Measurements from ENCODE around the gene CUX1.
A peak's percentile ranks its signal among the peaks of the same experiment; 100 is the strongest.

CUX1 gene

DNA sequence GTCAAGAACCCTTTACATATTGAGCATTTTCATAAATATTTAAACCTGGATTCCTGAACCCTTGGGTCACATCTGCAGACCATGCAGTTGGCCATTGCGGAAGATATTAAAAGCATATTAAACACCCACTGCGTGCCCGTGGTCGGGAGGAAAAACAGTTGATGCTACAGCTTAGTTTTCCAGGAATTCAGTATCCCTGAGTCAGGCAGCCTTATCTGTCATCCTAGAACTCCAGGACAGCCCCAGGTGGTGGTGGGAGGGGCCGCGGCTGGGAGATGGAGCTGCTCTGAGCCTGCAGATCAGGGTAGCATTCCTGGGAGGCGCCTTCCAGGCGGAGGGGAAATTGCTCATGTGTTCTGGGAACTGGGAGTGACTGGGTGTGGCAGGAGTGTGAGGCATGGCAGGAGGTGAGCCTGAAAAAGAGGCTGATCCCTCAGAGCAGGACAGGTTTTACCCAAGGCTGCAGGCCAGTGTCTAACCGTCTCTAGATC, 246.3 kb downstream of the CUX1 start:
- peaks cover 22% of the 10 kb centered on the region for H3K36me3 Mint-ChIP-seq (ENCODE audit: low read depth)
- H3K27me3 Mint-ChIP-seq (ENCODE audit: low read depth, poor library complexity), result no peaks in the 10 kb centered on the region
- H3K9me3 Mint-ChIP-seq, result no peaks in the 10 kb centered on the region
- H3K4me3 Mint-ChIP-seq, result no peak overlapping the region
- peak overlapping the region; percentile 87 for H3K27ac Mint-ChIP-seq
- peak; percentile 31 for DNase-seq
- peaks cover 29% of the 10 kb centered on the region for H3K4me1 Mint-ChIP-seq
- TF ChIP-seq, protein P1, sequence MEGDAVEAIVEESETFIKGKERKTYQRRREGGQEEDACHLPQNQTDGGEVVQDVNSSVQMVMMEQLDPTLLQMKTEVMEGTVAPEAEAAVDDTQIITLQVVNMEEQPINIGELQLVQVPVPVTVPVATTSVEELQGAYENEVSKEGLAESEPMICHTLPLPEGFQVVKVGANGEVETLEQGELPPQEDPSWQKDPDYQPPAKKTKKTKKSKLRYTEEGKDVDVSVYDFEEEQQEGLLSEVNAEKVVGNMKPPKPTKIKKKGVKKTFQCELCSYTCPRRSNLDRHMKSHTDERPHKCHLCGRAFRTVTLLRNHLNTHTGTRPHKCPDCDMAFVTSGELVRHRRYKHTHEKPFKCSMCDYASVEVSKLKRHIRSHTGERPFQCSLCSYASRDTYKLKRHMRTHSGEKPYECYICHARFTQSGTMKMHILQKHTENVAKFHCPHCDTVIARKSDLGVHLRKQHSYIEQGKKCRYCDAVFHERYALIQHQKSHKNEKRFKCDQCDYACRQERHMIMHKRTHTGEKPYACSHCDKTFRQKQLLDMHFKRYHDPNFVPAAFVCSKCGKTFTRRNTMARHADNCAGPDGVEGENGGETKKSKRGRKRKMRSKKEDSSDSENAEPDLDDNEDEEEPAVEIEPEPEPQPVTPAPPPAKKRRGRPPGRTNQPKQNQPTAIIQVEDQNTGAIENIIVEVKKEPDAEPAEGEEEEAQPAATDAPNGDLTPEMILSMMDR (IDR thresholded peaks at IDR 0.05), result no peak

DNA sequence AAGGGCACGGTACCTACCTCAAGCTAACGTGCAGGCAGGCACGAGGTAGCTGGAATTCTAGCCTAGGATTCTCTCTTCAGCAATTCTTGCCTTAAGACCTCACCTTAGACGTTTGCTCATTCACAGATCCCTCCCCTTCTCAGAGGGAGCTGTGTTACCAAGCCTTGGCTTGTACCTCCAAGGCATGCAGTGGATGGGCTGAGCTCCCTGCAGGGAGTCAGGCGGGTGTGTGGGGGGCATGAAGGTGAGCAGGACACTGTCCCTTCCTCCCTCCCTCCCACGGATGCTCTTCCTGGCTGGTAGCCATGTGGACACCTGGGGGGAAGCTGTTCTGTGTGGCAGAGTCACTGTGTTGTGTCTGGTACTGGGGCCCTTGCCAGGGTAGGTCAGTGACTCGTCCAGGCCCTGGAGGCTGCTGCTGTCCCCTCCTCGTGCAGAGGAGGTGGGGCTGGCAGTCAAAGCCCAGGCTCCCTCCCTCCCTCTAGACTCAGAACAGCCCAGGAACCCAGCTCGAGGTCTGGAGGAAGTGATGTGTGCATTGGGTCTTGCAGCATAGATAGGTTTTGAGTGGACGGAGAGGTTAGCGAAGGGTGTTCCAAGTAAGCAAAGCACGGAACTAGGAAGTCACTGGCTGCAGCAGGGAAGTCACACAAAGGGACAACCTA, 247.1 kb downstream of the CUX1 start:
- Mint-ChIP-seq H3K4me3 (no peak overlapping the region), H3K36me3 (ENCODE audit: low read depth) (peaks cover 27% of the 10 kb centered on the region), H3K4me1 (peaks cover 29% of the 10 kb centered on the region), H3K9me3 (no peaks in the 10 kb centered on the region), H3K27me3 (ENCODE audit: low read depth, poor library complexity) (no peaks in the 10 kb centered on the region), H3K27ac (peak overlapping the region; percentile 87)
- DNase-seq, result no peak
- TF ChIP-seq, protein P1 (IDR thresholded peaks at IDR 0.05), result no peak

DNA sequence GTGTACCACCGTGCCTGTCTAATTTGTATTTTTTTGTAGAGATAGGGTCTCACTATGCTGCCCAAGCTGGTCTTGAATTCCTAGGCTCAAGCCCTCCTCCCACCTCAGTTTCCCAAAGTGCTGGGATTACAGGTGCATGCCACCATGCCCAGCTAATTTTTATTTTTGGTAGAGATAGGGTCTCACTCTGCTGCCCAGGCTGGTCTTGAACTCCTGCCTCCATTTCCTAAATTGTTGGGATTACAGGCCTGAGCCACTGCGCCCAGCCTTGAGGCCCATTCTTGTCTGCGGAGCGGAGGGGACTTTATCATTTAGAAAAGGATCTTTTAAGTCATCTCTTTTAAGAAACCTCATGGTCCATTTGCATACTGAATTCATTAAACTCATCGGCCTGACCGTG, 247.8 kb downstream of the CUX1 start:
- no peak overlapping the region for H3K4me3 Mint-ChIP-seq
- no peak for DNase-seq
- TF ChIP-seq, protein P1 (IDR thresholded peaks at IDR 0.05), result no peak
- H3K27ac Mint-ChIP-seq, result no peak overlapping the region
- peaks cover 33% of the 10 kb centered on the region for H3K36me3 Mint-ChIP-seq (ENCODE audit: low read depth)
- no peaks in the 10 kb centered on the region for H3K27me3 Mint-ChIP-seq (ENCODE audit: low read depth, poor library complexity)
- H3K4me1 Mint-ChIP-seq, result peaks cover 29% of the 10 kb centered on the region
- peaks cover 3% of the 10 kb centered on the region for H3K9me3 Mint-ChIP-seq

DNA sequence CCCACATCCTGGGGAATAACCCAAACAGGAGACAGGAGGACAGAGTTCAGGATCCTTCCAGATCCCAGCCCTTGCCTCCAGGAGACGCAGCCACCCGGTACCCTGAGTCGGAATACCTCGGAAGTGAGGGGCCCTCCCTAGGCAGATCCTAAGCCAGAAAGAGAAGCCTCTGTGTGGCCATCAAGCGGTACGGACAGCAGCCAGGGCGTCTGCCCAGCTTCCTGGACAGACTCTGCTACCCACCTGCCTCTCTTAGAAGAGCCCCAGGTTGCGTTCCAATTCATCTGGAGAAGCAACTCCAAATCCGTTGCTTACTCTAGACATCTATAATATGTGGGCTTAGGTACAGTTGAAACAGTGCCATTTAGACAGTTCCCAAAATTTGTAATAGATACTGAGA, 249.1 kb downstream of the CUX1 start:
- DNase-seq, result no peak
- TF ChIP-seq, protein P1 (IDR thresholded peaks at IDR 0.05), result no peak
- Mint-ChIP-seq H3K27me3 (ENCODE audit: low read depth, poor library complexity) (no peaks in the 10 kb centered on the region), H3K9me3 (peaks cover 12% of the 10 kb centered on the region), H3K27ac (no peak overlapping the region), H3K4me1 (peaks cover 28% of the 10 kb centered on the region), H3K36me3 (ENCODE audit: low read depth) (peaks cover 43% of the 10 kb centered on the region), H3K4me3 (no peak overlapping the region)

DNA sequence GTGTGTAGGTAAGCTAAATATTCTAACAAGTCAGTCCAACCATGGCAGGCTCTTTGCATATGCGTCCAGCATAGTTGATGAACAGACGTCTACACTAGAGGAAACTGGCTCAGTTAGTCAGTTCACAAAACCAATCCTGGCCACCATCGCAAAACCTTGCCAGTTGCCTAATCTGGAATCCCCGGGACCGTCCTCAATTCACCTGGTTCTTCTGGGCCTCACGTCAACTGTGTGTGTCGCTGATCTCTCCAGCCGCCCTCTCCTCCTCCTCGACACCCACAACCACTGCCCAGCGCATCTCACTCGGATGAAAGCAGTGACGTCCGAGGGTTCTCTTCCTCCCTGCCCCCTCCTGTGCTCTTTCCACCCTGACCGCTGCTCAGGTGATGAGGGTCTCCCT, 251.4 kb downstream of the CUX1 start:
- Mint-ChIP-seq H3K4me1 (peaks cover 15% of the 10 kb centered on the region), H3K9me3 (peaks cover 19% of the 10 kb centered on the region), H3K36me3 (ENCODE audit: low read depth) (peaks cover 67% of the 10 kb centered on the region), H3K27ac (peak overlapping the region; percentile 83), H3K27me3 (ENCODE audit: low read depth, poor library complexity) (no peaks in the 10 kb centered on the region), H3K4me3 (no peak overlapping the region)
- no peak for DNase-seq
- TF ChIP-seq, protein P1 (IDR thresholded peaks at IDR 0.05), result no peak
